GM19324 (cell line): ENCODE results near the gene MAPRE3.

Experiments used
- ATAC-seq: cut with Tn5 transposase; IDR thresholded peaks from one replicate; pipeline ENCODE4 v1.9.1; 2021; ENCODE audit warnings: mild to moderate bottlenecking, moderate library complexity; ENCODE audit not compliant: unreplicated experiment, low FRiP score

The MAPRE3 gene

DNA sequence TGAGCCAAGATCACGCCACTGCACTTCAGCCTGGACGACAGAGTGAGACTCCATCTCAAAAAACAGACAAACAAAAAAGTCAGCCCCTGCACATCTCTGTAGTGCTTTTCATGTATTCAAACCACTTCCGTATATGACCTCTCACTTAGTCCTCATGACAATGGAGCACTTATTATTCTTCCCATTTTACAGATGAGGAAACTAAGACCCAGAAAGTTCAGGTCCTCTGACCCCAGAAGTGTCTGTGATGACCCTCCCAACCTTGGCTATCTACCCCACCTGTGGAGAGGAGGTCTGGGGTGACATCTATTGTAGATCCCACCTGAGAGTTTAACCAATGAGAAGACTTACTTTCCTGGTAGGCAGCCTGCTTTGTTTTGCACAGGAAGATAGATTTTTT is 21.6 kb upstream of the MAPRE3 start:
- no peak for ATAC-seq

DNA sequence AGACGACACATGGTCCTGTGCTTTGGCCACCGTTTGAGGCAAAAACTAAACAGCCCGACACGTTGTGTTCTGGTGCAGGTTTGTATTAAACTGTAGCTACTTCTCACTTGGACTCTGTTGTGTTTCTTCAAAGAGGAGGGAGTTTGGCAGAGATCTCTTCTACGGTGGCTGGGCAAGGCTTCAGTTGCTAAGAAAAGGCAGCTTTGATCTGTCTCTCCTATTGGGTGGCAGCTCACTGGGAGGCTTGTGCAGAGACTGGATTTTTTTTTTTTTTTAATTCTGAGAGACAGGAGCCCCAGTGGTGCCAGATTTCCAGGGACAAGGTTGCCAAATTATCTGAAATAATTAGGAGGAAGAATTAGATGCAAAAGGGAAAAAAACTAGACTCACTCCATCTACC is 20.2 kb upstream of the MAPRE3 start:
- no peak for ATAC-seq

DNA sequence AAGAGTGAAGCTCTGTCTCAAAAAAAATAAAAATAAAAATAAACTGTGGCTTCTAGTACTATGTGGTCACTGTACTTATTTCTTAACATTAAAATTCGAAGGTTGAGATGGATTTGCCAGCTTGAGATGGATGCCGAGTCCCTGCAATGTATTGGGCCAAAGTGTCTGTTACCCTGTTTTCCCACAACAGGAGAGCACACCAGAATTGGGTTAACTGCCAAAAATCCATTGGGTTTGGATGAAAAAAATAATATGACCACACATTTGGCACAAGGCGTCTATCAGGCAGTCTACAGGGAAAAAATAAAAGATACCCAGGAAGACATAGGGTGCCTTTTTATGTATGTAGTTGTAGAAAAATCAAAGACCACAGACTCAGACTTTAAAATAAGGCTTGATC is 19.2 kb upstream of the MAPRE3 start:
- ATAC-seq: no peak

DNA sequence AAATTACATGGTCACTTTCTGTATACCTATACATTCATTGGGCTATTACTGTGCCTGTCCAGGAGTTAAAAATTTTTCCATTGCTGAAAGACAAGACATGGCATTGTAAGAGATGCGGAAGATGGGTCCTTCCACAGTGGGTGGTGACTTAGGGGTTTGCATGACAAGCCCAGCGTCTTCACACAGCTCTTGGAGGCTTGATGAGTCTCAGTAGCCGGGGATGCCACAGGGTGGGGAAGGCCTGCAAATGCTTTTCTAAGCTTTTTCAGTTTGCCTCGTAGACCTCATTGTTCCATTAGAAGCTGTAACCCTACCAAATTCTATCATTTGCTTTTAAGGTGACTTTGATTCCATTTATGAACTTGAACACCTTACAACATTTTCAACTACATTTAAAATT is 18.1 kb upstream of the MAPRE3 start:
- ATAC-seq: no peak

DNA sequence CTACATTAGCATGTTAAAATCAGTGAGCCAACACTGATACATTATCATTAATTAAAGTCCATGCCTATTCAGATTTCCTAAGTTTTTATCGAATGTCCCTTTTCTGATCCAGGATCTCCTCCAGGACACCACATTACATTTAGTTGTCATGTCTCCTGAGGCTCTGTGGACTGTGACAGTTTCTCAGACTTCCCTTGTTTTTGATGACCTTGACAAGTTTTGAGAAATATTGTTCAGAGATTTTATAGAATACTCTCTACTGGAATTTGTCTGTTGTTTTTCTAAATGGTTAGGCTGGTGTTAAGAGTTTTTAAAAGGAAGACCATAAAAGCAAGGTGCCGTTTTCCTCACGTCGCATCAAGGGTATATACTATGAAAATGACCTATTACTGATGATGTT is 16.3 kb upstream of the MAPRE3 start:
- no peak for ATAC-seq

DNA sequence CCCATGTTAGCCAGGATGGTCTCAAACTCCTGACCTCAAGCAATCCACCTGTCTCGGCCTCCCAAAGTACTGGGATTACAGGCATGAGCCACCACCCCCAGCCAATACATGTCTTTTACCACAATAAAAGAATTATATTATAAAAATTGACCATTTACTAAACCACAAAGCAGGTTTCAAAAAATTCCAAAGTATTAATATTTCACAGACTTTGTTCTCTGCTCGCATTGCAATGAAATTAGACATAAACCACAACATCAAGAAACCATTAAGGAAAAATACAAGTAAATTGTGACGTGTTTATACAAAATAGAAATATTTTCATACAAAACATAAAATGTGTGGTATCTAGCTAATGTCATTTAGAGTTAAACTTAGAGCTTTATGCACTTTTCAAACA is 13.4 kb upstream of the MAPRE3 start:
- no peak for ATAC-seq

DNA sequence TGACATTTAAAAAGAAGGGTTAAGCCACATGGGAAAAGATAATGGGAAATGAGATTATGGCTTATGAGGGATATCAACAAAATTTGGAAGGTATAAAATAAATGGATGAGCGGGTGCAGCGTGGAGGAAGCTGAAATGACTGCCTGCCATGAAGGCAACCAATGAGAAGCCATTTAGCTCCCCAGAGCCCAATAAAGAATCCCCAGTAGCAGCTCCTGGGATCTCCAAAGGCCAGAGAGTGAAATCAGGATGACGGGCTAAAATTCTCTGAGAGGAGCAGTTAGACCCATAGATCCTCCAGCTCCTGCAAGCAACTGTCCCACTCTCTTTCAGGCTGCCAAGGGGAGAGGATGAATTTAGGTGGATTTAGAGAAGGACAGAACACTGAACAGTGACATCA is 12.9 kb upstream of the MAPRE3 start:
- ATAC-seq: no peak

DNA sequence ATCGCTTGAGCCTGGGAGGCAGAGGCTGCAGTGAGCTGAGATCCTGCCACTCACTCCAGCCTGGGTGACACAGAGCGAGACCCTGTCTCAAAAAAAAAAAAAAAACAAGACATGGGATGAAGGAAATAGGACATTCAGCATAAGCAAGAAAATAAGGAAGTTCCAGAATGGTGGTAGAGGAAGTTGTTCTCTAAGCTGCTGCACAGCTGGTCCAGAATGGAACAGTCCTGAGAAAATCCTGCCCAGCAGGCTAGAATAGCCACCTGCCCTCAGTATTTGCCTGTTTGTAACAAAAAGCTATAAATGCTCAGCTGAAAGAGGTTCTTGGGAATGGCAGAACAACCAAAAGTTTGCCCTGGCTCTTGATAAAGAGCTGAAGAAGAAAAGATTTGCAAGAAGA is 11.1 kb upstream of the MAPRE3 start:
- no peak for ATAC-seq

DNA sequence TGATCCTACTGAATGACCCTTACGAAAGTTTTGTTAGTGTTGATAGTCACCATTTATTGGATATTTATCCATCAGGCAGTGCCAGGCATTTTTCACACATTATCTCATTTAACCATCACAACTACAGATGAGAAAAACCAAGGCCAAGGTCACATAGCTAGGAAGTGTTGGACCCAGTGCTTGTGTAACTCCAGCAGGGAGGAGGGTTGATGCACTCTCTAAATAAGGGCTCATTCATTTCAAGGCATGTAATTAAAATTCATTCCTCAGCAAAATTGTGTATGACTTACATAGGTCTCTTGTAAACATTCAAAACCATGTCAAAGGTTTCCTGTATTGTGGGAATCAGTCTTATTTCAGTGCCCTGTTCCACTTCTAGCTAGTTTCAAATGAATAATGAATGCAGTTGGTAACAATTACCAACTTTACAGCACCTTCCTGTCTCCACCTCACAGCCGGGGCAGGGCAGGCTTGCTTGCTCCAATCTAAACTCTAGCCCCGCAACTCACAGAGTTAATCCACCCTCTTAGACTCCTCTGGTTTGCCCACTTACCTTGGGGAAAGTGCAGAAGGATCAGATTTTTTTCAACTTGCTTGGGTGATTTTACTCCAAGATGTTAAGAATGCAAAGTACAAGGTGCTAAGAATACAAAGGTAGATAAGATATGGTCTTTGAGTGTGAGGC is 5.8 kb upstream of the MAPRE3 start:
- ATAC-seq: no peak

DNA sequence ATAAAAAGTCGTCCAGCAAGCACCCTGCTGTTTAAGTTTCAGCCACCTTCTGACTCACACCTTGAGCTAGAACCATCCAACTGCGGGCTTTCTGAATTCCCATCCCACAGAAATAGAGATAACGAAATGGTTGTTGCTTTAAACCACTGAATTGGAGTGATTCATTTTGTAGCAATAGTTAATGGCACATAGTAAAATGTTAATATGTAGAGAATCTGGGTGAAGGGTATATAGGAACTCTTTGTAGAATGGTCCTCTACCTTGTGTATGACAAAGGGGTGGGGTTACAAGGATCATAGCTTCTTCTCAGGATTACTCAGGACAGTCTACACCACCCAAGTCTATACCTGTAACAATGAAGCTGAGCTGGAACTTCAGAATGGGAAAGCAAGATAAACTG is 2.4 kb upstream of the MAPRE3 start:
- no peak for ATAC-seq

DNA sequence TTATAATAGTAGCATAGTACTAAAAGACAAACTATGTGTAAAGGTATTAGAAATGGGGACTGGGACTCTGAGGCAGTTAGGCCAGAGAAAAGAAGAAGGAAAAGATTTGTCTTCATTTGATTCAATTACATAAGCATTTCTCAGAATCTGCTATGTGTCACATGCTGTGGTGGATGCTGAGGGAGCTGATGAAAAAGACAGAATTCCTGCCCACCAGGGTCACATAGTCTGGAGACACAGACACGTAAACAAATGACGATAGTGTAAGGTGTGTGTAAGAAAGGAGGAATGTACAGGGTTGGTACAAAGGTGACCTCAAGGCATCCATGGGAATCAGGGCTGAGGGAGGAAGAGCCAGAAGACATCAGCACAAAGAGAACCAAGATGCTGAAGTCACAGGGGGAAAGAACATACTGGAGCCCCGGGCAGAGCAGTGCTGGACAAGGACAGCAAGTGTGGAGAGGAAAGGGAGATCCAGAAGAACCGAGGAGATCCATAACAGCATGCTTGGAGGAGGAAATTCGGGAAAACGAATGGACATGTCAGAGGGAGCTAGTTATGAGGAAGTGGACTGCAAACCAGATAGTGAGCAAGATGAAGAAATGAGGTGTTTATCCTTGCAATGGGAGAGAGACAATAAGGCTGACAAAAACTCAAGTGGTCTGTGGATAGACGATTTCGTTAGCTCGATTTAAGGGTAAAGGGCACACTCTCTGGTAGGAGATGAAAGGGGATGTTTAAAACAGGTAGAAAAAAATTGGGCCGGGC is 1.2 kb upstream of the MAPRE3 start:
- ATAC-seq: no peak

DNA sequence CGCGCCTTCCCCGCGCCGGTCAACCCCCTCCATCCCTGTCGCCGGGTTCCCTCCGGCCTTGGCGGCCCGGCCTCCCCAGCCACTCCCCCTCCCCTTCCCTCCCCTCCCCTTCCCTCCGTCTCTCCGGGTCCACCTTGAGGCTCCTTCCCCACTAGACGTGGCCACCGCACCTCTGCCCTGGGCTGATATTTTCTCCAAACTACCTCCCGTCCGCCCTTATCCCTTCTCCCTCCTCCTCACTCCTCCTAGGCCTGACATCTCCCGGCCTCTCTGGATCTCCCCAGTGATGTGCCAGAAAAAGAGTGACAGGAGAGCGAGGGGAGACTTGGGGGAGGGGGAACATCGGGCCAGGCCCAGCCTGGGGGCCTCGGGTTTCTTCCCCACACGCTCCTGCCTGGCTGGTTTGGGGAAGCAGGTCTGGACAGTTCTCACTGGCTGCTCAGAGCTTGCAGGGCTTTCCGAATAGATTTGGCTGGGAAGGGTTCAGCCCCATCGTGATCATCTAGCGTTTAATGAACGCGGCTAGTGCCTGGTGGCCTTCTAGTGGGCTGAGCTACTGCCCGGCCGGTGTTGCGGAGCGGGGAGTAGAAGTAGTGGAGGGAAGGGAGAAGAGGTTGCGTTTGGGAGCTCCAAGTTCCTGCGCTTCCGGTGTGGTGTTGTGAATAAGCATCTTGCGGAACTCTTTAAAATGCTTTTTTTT is 641 bp downstream of the MAPRE3 start:
- ATAC-seq: no peak

DNA sequence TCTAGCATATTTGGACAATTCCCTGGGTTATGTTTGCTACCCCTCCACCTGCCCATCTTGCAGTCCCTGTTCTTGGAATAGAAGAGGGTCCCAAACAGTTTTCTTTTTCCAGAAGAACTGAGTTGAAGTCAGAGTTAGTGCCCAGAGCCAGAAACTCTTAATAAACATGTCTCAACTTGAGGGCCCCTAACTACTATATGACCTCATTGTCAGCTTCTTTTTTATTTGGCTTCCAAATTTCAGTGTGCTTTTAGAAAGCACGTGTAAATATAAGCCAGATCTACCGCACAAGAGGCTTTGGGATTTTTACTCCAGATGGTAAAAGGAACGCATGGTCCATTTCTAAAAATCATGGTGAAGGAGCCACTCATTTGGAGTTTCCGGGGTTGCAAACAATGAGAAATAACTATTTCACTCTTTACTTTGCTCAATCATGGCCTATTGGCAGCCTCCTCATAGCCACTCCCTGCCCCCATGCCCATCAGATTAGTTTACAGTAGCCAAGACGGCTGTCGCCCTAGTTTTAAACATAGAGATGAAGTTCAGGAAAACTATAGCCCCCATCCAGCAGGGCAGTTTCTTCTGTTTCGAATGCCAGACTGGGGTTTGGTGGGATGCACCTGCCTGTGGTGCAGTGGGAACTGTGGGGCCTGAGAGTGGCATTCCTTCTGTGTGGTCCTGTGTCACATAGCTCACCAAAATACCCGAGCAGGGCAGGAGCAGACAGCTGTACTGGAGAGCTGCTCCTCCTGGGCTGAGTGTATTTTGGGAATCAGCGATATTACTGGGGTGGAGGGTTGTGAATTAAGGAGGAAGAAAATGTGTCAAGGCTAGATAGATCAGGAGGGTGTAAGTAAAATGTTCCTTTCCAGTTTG is 1.7 kb downstream of the MAPRE3 start:
- ATAC-seq: no peak

DNA sequence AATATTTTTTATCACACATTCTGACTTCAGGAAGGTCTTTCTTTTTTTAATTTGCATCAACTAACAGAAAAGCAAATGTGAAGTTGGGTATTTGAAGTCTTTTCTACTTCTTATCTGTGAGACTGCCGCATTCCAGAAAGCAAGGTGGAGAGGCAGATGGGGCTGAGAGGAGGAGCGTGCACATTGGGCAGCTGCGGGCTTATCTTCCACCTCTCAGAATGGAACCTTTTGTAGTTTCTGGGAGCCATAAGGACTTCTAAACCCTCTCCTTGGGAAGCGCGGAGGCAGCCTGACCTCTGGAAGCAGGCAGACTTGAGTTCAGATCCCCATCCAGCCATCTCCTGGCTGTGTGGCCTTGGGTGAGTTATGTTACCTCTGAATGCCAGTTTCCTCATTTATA is 3.9 kb downstream of the MAPRE3 start:
- no peak for ATAC-seq

DNA sequence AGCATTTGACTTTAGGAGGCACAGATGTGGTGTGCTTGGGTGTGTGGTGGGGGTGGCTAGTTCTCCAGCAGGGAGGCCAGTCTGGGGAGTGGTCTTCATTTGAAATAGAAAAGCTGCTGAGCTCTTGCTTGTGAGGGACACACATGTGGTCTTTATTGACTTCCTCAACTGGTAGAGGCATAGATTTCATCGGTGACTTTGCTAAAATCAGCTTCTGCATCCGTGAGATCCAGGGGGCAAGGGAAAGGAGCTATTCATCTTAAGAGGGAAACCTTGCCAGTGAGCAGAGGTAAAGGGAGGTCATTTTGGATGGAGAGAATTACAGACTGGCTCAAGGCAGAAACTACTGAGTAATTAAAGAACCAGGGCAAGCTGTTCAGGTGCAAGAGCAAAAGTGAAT is 4.7 kb downstream of the MAPRE3 start:
- ATAC-seq: no peak

DNA sequence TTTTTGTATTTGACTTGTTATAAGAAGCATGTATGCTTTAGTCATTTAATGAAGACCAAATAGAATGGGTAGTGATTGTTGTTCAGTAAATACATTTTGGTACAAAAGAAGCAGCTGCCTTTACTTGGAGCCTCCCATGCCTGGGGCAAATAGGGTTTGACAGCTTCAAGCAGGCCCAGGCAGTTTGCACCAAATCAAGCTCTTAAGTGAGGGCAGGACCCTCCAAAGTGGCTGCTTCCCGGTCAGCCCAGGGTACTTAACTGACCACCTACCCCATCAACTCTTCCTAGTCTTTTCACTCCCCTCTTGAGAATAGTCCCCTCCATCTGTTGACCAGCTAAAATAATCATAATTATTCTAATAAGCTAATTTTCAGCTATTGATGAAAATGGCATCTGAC is 5.2 kb downstream of the MAPRE3 start:
- no peak for ATAC-seq

DNA sequence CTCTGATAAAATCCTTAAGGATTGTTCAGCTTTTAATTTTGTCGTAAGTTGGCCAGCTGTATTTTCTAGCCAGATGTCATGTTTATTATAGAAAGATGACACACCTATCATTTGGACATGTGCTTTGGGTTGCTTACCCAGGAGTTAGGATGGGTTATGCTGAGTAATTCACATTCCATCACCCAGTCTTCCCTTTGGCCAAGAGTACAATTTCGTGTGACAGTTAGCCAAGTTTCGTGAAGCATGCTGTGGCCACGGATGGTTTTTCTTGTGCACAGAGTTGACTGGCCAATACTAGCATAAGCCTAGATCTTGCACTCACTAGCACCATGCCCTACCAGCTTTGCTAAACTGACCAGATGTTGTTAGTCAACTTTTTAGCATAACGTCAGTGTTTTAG is 5.8 kb downstream of the MAPRE3 start:
- ATAC-seq: no peak

DNA sequence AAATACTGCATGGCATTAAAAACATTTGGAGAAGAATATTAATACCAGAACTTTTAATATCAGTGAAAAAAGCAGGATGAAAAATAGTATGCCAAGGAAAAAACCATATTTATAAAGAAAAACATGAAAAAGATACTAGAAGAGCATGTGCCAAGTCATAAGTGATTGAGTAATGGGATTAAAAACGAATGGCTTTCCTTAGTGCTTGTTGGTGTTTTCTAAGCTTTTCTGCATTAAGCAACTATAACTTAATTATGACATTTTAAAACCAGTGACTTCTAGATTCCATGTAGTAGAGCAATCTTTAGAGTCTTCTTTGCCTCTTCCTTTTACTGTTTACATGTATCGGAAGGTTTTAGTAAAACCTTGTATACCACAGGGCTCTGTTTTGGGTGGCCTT is 6.6 kb downstream of the MAPRE3 start:
- ATAC-seq: no peak

DNA sequence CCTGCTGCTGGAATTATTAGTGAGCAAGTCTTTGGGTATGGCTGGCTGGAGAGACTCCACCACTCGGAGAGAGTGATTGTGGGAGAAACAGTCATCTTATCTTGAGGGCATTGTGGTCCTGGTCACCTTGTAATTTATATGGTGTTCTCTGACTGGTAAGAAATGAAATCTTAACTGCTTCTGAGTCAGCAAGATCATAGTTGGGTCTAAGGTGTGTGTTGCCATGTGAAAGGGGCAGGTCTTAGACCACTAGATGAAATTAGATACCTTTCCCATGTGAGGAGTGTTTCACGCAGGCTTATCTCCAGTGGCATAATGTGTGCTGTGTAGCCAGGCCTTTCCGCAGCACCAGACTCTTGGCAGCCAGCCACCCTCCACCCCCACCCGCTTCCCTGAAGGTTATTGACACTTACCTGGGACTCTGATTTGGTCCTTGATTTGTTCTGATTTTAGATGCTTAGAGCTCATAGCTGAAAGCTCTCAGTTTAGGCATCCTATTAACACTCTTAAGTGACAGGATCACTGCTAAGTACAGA is 7.7 kb downstream of the MAPRE3 start:
- ATAC-seq: no peak

DNA sequence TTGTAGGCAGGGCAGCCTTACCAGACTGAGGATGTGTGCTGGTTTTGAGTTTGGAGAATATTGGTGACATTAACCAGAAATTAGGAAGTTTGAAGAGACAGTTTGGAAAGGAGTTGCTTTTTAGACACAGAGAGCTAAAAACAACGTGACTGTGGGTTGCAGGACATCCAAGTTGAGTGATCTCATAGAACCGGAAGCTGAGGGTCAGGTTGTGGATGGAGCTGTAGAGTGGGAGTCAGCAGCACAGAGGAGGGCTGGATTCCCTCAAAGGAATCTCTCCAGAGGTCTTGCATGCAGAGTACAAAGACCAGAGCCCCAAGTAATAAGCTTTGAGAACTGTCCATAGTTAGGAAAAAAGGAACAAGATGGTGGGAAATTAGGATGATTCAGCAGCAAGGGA is 9.3 kb downstream of the MAPRE3 start:
- no peak for ATAC-seq

DNA sequence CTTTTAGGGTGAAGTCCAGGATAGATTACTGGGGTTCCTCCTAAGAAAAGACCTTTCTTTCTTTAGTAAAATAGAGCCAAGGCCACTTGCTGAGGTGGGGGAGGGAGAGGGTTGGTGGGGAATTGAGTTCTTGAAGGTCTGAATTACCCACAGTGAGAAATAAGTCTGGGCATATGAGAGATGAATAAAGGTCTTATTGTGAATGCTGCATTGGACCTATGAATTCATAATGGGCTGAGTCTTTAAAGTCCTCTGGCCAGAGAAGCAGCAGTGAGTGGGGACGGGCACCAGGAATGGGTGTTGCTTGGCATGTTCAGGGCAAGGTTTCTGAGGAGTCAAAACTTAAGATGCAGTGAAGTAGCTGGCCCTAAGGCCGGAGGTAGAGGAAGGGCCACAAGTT is 10.5 kb downstream of the MAPRE3 start:
- ATAC-seq: no peak
